Measurements from ENCODE around the gene LYST.

DNA sequence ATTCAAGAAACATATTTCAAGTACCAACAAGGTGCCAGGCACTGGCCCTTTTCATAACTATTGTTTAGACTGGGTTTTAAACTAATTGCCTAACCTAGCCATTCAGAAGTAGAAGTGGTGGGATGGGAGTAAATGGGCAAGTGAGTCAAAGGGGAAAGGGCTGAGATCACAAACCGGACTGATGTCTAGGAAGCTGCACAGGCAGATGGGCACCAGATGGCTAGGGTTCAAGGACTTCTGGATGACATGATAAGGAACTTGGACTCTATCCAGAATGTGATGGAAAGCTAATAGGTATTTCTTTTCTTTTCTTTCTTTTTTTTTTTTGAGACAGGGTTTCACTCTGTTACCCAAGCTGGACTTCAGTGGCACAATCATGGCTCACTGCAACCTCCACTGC is 46.6 kb downstream of the LYST start:
- TF ChIP-seq CTCF (IDR thresholded peaks at IDR 0.05; ENCODE audit: low read length): no peak
- TF ChIP-seq EZH2 (IDR thresholded peaks at IDR 0.05; ENCODE audit: borderline replicate concordance, low read length): no peak

All from OCI-LY1 (cell line).